WERI-Rb-1 (cell line): ENCODE results near the gene ATP2C1.

ENCODE experiments used
- DNase-seq: peaks from one replicate; pipeline ENCODE4 v3.0.0-alpha.2; 2020
- H3K27ac ChIP-seq: fragments of 250-450 bp; sonication (Bioruptor Pico); 2 replicates; pipeline ENCODE4 v1.5.1; 2020; ENCODE audit warnings: mild to moderate bottlenecking, moderate library complexity
- H3K27me3 ChIP-seq: fragments of 250-450 bp; sonication (Bioruptor Pico); 2 replicates; pipeline ENCODE4 v1.5.1; 2021; ENCODE audit warnings: mild to moderate bottlenecking, low read depth, moderate library complexity; ENCODE audit not compliant: insufficient read depth, severe bottlenecking
- H3K36me3 ChIP-seq: fragments of 250-450 bp; sonication (Bioruptor Pico); 2 replicates; pipeline ENCODE4 v1.5.1; 2020; ENCODE audit warnings: mild to moderate bottlenecking, moderate library complexity
- H3K4me3 ChIP-seq: 2 replicates; pipeline ENCODE4 v1.5.1; 2011; ENCODE audit warnings: low read depth, mild to moderate bottlenecking, control low read depth, low read length
- H3K9me3 ChIP-seq: fragments of 250-450 bp; sonication (Bioruptor Pico); 2 replicates; pipeline ENCODE4 v1.5.1; 2021; ENCODE audit warnings: mild to moderate bottlenecking, moderate library complexity; ENCODE audit not compliant: severe bottlenecking
- CTCF ChIP-seq: IDR thresholded peaks from 2 replicates; pipeline ENCODE4 v1.5.1; 2011; ENCODE audit warnings: low read depth, mild to moderate bottlenecking, control low read depth, inconsistent platforms, low read length

ATP2C1 gene

GRCh38 chr3:131026321-131027151 lies 132.7 kb downstream of the ATP2C1 start, which contains the start of the genes ASTE1 and NEK11:
ASTE1 (minus strand) TSS chr3:131026825; CDS start chr3:131025306, 1,519 bp downstream.
NEK11 (plus strand) TSS chr3:131026877; CDS start chr3:131029709, 2,832 bp downstream.
- DNase-seq = peak; percentile 93
- Histone ChIP-seq H3K27ac (peak within 1 kb of the TSS; percentile 87), H3K4me3 (peak within 1 kb of the TSS; percentile 81), H3K36me3 (peaks cover 8% of the 10 kb centered on the region), H3K9me3 (no peaks in the 10 kb centered on the region), H3K27me3 (no peaks in the 10 kb centered on the region)
- no peak for TF ChIP-seq CTCF

GRCh38 chr3:131028844-131029243 lies 135.0 kb downstream of the ATP2C1 start:
- no peak for DNase-seq
- H3K36me3 ChIP-seq = peaks cover 6% of the 10 kb centered on the region
- no peak overlapping the region for H3K4me3 ChIP-seq
- no peak for TF ChIP-seq CTCF
- no peaks in the 10 kb centered on the region for H3K9me3 ChIP-seq
- H3K27me3 ChIP-seq = no peaks in the 10 kb centered on the region
- H3K27ac ChIP-seq = no peak overlapping the region

GRCh38 chr3:131031660-131032059 lies 137.8 kb downstream of the ATP2C1 start:
- H3K9me3 ChIP-seq = no peaks in the 10 kb centered on the region
- no peaks in the 10 kb centered on the region for H3K27me3 ChIP-seq
- no peak overlapping the region for H3K4me3 ChIP-seq
- DNase-seq = no peak
- H3K27ac ChIP-seq = no peak overlapping the region
- H3K36me3 ChIP-seq = no peaks in the 10 kb centered on the region
- TF ChIP-seq CTCF = no peak

GRCh38 chr3:131033480-131034080 lies 139.7 kb downstream of the ATP2C1 start:
- peak; percentile 18 for DNase-seq
- peak; percentile 19; the same call in 1 of the 2 replicates for TF ChIP-seq CTCF
- Histone ChIP-seq H3K9me3 (no peaks in the 10 kb centered on the region), H3K4me3 (no peak overlapping the region), H3K27me3 (no peaks in the 10 kb centered on the region), H3K36me3 (no peaks in the 10 kb centered on the region), H3K27ac (no peak overlapping the region)

GRCh38 chr3:131036200-131036816 lies 142.4 kb downstream of the ATP2C1 start:
- Histone ChIP-seq H3K4me3 (no peak overlapping the region), H3K9me3 (no peaks in the 10 kb centered on the region), H3K27ac (no peak overlapping the region), H3K27me3 (no peaks in the 10 kb centered on the region), H3K36me3 (no peaks in the 10 kb centered on the region)
- DNase-seq = no peak
- TF ChIP-seq CTCF = no peak
